ENCODE data around the gene VPS13A.
"Not testable (repeated sequence)": the region's sequence is repeated elsewhere in the genome, so short reads cannot be mapped to it uniquely, and the experiment has no call there.

The VPS13A gene

DNA sequence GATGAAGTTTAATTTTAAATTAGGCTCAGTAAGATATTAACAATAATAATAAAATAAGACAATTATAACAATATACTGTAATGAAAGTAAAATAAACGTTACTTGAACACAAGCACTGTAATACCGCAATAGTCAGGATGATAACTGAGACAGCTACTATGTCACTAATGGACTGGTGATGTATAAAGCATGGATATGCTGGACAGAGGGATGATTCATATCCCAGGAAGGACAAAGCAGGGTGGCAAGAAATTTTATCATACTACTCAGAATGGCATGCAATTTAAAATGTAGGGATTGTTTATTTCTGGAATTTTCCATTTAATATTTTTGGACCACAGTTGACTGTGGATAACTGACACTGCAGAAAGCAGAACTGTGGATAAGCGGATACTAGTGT, 196.9 kb downstream of the VPS13A start:
- in situ Hi-C loops (cut with MboI; ENCODE audit: low sequenced_read_pairs, unreplicated experiment): no loop called here
- TF ChIP-seq, protein P1, sequence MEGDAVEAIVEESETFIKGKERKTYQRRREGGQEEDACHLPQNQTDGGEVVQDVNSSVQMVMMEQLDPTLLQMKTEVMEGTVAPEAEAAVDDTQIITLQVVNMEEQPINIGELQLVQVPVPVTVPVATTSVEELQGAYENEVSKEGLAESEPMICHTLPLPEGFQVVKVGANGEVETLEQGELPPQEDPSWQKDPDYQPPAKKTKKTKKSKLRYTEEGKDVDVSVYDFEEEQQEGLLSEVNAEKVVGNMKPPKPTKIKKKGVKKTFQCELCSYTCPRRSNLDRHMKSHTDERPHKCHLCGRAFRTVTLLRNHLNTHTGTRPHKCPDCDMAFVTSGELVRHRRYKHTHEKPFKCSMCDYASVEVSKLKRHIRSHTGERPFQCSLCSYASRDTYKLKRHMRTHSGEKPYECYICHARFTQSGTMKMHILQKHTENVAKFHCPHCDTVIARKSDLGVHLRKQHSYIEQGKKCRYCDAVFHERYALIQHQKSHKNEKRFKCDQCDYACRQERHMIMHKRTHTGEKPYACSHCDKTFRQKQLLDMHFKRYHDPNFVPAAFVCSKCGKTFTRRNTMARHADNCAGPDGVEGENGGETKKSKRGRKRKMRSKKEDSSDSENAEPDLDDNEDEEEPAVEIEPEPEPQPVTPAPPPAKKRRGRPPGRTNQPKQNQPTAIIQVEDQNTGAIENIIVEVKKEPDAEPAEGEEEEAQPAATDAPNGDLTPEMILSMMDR (IDR thresholded peaks at IDR 0.05; ENCODE audit: borderline replicate concordance, control extremely low read depth, extremely low read depth, insufficient read depth, missing control alignments): no peak
- DNase-seq (ENCODE audit: low spot score): no peak

DNA sequence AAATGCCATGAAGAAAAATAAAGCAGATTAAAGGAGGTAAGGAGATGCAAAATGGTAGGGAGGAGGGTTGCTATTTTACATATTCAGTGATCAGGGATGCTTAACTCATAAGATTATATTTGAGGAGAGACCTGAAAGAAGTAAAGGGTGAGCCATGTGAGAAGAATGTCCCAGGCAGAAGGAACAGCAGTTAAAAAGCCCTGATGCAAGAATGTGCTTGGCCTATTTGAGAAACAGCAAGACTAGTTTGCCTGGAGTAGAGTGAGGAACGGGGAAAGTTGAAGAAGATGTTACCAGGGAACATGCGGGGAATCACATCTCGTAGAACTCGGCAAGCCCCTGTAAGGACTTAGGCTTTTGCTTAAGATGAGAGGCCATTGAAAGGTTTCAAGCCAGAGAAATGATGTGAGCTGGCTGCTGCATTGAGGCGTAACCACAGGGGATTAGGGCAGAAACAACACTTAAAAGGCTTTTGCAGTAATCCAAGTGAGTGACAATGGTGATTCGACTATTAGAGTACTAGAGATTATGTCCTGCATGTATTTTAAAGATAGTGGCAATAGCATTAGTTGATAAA, 198.7 kb downstream of the VPS13A start:
- in situ Hi-C loops (cut with MboI; ENCODE audit: low sequenced_read_pairs, unreplicated experiment): no loop called here
- no peak for DNase-seq (ENCODE audit: low spot score)

DNA sequence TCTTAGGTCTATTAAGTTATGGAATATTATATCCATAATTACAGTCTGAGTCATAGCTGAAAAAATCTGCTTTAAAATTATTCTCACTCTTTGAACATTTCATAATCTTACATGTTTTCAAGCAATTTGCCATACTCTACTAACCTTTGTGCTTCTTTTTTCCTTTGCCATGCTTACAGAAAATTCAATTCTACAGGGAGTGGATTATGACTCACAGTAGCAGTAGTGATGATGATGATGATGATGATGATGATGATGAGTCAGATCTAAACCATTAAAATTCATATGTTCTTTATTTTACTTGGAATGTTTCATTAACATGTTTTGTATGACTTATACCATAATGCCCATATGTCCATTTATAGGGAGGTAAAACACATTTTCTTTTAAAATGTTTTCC, 207.1 kb downstream of the VPS13A start:
- TF ChIP-seq, protein P1 (IDR thresholded peaks at IDR 0.05; ENCODE audit: borderline replicate concordance, control extremely low read depth, extremely low read depth, insufficient read depth, missing control alignments): no peak
- in situ Hi-C loops (cut with MboI; ENCODE audit: low sequenced_read_pairs, unreplicated experiment): no loop called here
- DNase-seq (ENCODE audit: low spot score): no peak

More for the DNA sequence above, 198.7 kb downstream of the VPS13A start:
- TF ChIP-seq, protein P1 (IDR thresholded peaks at IDR 0.05; ENCODE audit: borderline replicate concordance, control extremely low read depth, extremely low read depth, insufficient read depth, missing control alignments): no peak

DNA sequence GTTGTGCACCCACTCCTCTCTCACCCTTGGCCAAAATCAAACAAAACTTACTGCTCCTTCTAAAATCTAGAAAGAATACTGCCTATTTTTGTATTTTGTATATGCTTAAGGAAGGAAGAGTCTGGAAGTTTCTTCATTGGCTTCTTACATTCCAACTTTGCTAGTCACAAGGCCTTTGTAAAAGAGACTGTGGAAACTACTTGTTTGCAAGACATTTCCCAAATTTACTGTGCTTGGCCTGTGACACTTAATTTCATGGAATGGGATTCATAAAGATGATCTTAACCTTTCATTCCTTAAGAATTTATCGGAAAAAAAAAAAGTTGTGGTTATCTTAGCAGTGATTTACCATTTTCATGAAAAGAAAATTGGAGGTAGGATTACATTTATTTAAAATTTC, 208.9 kb downstream of the VPS13A start:
- in situ Hi-C loops (cut with MboI; ENCODE audit: low sequenced_read_pairs, unreplicated experiment): no loop called here
- DNase-seq (ENCODE audit: low spot score): no peak
- TF ChIP-seq, protein P1 (IDR thresholded peaks at IDR 0.05; ENCODE audit: borderline replicate concordance, control extremely low read depth, extremely low read depth, insufficient read depth, missing control alignments): no peak

DNA sequence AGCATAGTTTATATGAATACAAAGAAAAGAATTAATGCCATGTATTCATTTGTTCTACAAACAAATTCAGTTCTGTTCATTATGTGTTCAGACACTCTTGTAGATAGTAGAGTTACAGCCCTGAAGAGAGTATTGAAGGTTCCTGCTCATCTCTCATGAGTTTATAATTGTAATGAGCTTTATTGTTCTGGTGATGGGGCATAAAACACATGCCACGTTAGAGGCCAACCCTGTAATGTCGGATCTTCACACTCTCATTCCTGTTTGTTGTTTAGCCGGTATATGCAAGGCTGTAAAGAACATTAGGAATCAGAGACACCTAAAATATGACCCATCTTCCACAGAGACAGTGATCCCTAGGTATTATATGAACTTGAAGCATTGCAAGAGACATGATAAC, 214.5 kb downstream of the VPS13A start:
- TF ChIP-seq, protein P1 (IDR thresholded peaks at IDR 0.05; ENCODE audit: borderline replicate concordance, control extremely low read depth, extremely low read depth, insufficient read depth, missing control alignments): no peak
- no peak for DNase-seq (ENCODE audit: low spot score)
- in situ Hi-C loops (cut with MboI; ENCODE audit: low sequenced_read_pairs, unreplicated experiment): no loop called here

DNA sequence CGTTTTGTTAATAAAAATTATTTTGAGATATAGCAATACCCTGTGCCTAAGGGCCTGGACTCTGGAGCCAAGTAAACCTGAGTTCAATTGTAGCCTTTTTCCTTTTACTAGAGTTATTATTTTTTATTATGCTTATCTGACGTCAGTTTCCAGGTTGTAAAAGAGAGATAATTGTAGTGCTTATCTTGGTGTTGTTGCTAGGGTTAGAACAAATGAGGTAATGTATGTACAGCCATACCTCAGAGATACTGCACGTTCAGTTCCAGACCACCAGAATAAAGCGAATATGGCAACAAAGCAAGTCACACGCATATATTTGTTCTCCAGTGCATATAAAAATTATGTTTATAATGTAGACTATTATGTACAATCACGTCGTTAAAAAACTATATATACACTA, 215.0 kb downstream of the VPS13A start:
- TF ChIP-seq, protein P1 (IDR thresholded peaks at IDR 0.05; ENCODE audit: borderline replicate concordance, control extremely low read depth, extremely low read depth, insufficient read depth, missing control alignments): no peak
- no peak for DNase-seq (ENCODE audit: low spot score)
- in situ Hi-C loops (cut with MboI; ENCODE audit: low sequenced_read_pairs, unreplicated experiment): no loop called here

DNA sequence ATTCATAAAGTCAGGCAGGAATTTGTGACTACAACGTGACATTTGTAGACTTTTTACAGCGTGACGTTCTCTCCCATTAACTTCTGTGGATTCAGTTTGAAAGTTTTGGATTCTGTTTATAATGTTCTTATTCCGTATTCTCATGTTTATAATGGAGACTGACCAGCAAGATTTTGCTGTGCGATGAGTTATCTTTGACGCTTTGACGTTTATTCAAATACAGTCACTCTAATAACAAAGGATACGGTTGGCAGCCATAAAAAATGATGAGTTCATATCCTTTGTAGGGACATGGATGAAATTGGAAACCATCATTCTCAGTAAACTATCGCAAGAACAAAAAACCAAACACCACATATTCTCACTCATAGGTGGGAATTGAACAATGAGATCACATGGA, 221.2 kb downstream of the VPS13A start:
- in situ Hi-C loops (cut with MboI; ENCODE audit: low sequenced_read_pairs, unreplicated experiment); DNase-seq (ENCODE audit: low spot score): not testable (repeated sequence)
